NT2/D1 (cell line): ENCODE data around the gene FERD3L.
"Not testable (repeated sequence)": the region's sequence is repeated elsewhere in the genome, so short reads cannot be mapped to it uniquely, and the experiment has no call there.

ENCODE experiments used
- DNase-seq: peaks from one replicate; pipeline ENCODE4 v3.0.0-alpha.2; 2011; ENCODE audit warnings: low read depth, low spot score
- H3K27me3 ChIP-seq: 2 replicates; pipeline ENCODE4 v1.6.0; 2011; ENCODE audit warnings: mild to moderate bottlenecking; ENCODE audit not compliant: insufficient read length, insufficient read depth
- H3K36me3 ChIP-seq: 2 replicates; pipeline ENCODE4 v1.6.1; 2011; ENCODE audit warnings: mild to moderate bottlenecking, low read length, mixed read lengths; ENCODE audit not compliant: insufficient read depth, insufficient read length
- H3K4me1 ChIP-seq: 2 replicates; pipeline ENCODE4 v1.5.1; 2011; ENCODE audit not compliant: insufficient read depth, insufficient read length
- H3K4me3 ChIP-seq: 2 replicates; pipeline ENCODE4 v1.5.1; 2011; ENCODE audit warnings: low read depth; ENCODE audit not compliant: insufficient read length
- H3K9ac ChIP-seq: 2 replicates; pipeline ENCODE4 v1.6.0; 2011; ENCODE audit warnings: low read depth; ENCODE audit not compliant: insufficient read length
- H3K9me3 ChIP-seq: 2 replicates; pipeline ENCODE4 v1.5.1; 2011; ENCODE audit warnings: mild to moderate bottlenecking, low read length; ENCODE audit not compliant: insufficient read depth
- SUZ12 ChIP-seq: IDR thresholded peaks from 2 replicates; pipeline ENCODE4 v1.6.1; 2011; ENCODE audit not compliant: insufficient read length, insufficient read depth; ENCODE audit errors: extremely low read depth
- YY1 ChIP-seq: IDR thresholded peaks from 2 replicates; pipeline ENCODE4 v1.6.1; 2011; ENCODE audit not compliant: insufficient read length, insufficient read depth
- ZNF274 ChIP-seq: IDR thresholded peaks from 2 replicates; pipeline ENCODE4 v1.6.1; 2011; ENCODE audit warnings: mild to moderate bottlenecking, low read depth, low read length

Gene FERD3L

GRCh38 chr7:19144661-19145433 is at the start of gene FERD3L:
Gene FERD3L (minus strand): TSS chr7:19145421. CDS start chr7:19145362, 59 bp downstream.
- H3K9me3 ChIP-seq = no peaks in the 10 kb centered on the region
- DNase-seq = no peak
- H3K36me3 ChIP-seq = no peaks in the 10 kb centered on the region
- H3K4me3 ChIP-seq = peak within 1 kb of the TSS; percentile 76
- peak; percentile 84 for TF ChIP-seq SUZ12
- no peak for TF ChIP-seq YY1
- no peak for TF ChIP-seq ZNF274
- peaks cover 56% of the 10 kb centered on the region for H3K27me3 ChIP-seq
- H3K9ac ChIP-seq = peak within 1 kb of the TSS; percentile 59
- peaks cover 4% of the 10 kb centered on the region for H3K4me1 ChIP-seq

GRCh38 chr7:19194417-19194816 is 49.2 kb upstream of the FERD3L start:
- H3K4me3 ChIP-seq = peak overlapping the region; percentile 34

GRCh38 chr7:19181634-19182033 is 36.4 kb upstream of the FERD3L start:
- H3K9me3 ChIP-seq = peaks cover 8% of the 10 kb centered on the region

More at GRCh38 chr7:19194417-19194816, 49.2 kb upstream of the FERD3L start:
- not testable (repeated sequence) for H3K36me3 ChIP-seq, H3K4me1 ChIP-seq, H3K27me3 ChIP-seq, DNase-seq, H3K9me3 ChIP-seq, H3K9ac ChIP-seq

GRCh38 chr7:19178595-19178994 is 33.4 kb upstream of the FERD3L start:
- Histone ChIP-seq H3K9me3 (peaks cover 5% of the 10 kb centered on the region), H3K36me3 (no peaks in the 10 kb centered on the region), H3K4me3 (no peak overlapping the region), H3K27me3 (no peaks in the 10 kb centered on the region), H3K9ac (no peak overlapping the region), H3K4me1 (no peaks in the 10 kb centered on the region)
- DNase-seq = no peak
- no peak for TF ChIP-seq ZNF274
- no peak for TF ChIP-seq YY1
- TF ChIP-seq SUZ12 = no peak

More at GRCh38 chr7:19181634-19182033, 36.4 kb upstream of the FERD3L start:
- no peaks in the 10 kb centered on the region for H3K4me1 ChIP-seq
- no peaks in the 10 kb centered on the region for H3K36me3 ChIP-seq
- no peak overlapping the region for H3K4me3 ChIP-seq
- no peak for TF ChIP-seq SUZ12
- TF ChIP-seq YY1 = no peak
- TF ChIP-seq ZNF274 = no peak
- H3K27me3 ChIP-seq = no peaks in the 10 kb centered on the region
- DNase-seq = no peak
- no peak overlapping the region for H3K9ac ChIP-seq

GRCh38 chr7:19177269-19177668 is 32.0 kb upstream of the FERD3L start:
- Histone ChIP-seq H3K27me3 (no peaks in the 10 kb centered on the region), H3K36me3 (no peaks in the 10 kb centered on the region), H3K4me3 (no peak overlapping the region), H3K9ac (no peak overlapping the region), H3K4me1 (no peaks in the 10 kb centered on the region), H3K9me3 (no peaks in the 10 kb centered on the region)
- no peak for TF ChIP-seq SUZ12
- no peak for TF ChIP-seq ZNF274
- TF ChIP-seq YY1 = no peak
- DNase-seq = no peak

- no peak for DNase-seq
- Histone ChIP-seq H3K27me3 (no peaks in the 10 kb centered on the region), H3K9ac (no peak overlapping the region), H3K36me3 (no peaks in the 10 kb centered on the region), H3K9me3 (no peaks in the 10 kb centered on the region), H3K4me3 (no peak overlapping the region), H3K4me1 (no peaks in the 10 kb centered on the region)
- no peak for TF ChIP-seq SUZ12
- TF ChIP-seq YY1 = no peak
- TF ChIP-seq ZNF274 = no peak
Measured at GRCh38 chr7:19175241-19175640, 30.0 kb upstream of the FERD3L start.

GRCh38 chr7:19161671-19162070 is 16.4 kb upstream of the FERD3L start:
- no peaks in the 10 kb centered on the region for H3K36me3 ChIP-seq
- H3K9me3 ChIP-seq = no peaks in the 10 kb centered on the region
- H3K9ac ChIP-seq = no peak overlapping the region
- no peaks in the 10 kb centered on the region for H3K4me1 ChIP-seq
- TF ChIP-seq YY1 (no peak), ZNF274 (no peak), SUZ12 (no peak)
- H3K4me3 ChIP-seq = no peak overlapping the region
- DNase-seq = no peak
- H3K27me3 ChIP-seq = no peaks in the 10 kb centered on the region

- Histone ChIP-seq H3K36me3 (no peaks in the 10 kb centered on the region), H3K27me3 (peaks cover 56% of the 10 kb centered on the region), H3K4me3 (no peak overlapping the region), H3K9ac (no peak overlapping the region), H3K4me1 (peaks cover 4% of the 10 kb centered on the region), H3K9me3 (no peaks in the 10 kb centered on the region)
- TF ChIP-seq ZNF274 (no peak), SUZ12 (no peak), YY1 (no peak)
- DNase-seq = no peak
Measured at GRCh38 chr7:19146699-19147098, 1.5 kb upstream of the FERD3L start.
